IPS-20b (cell line): ENCODE measurements around the gene SLC46A3.
"Not testable (repeated sequence)": the region's sequence is repeated elsewhere in the genome, so short reads cannot be mapped to it uniquely, and the experiment has no call there.

Experiments used
- H3K27ac ChIP-seq: one replicate; pipeline ENCODE4 v1.5.1; 2013; ENCODE audit warnings: low read length
- H3K27me3 ChIP-seq: 2 replicates; pipeline ENCODE4 v1.6.1; 2013; ENCODE audit warnings: mild to moderate bottlenecking, low read length, inconsistent platforms; ENCODE audit not compliant: insufficient read depth
- H3K36me3 ChIP-seq: 2 replicates; pipeline ENCODE4 v1.6.1; 2013; ENCODE audit warnings: low read depth, mild to moderate bottlenecking, inconsistent platforms, low read length, moderate library complexity; ENCODE audit not compliant: insufficient read depth
- H3K4me1 ChIP-seq: 2 replicates; pipeline ENCODE4 v1.6.1; 2013; ENCODE audit warnings: mild to moderate bottlenecking, control low read depth, inconsistent platforms, low read length, moderate library complexity; ENCODE audit not compliant: insufficient read depth
- H3K4me3 ChIP-seq: 2 replicates; pipeline ENCODE4 v1.5.1; 2013; ENCODE audit warnings: mild to moderate bottlenecking, low read length, inconsistent platforms
- H3K9ac ChIP-seq: 2 replicates; pipeline ENCODE4 v1.6.1; 2013; ENCODE audit warnings: low read depth, mild to moderate bottlenecking, inconsistent platforms, low read length, moderate library complexity
- H3K9me3 ChIP-seq: 2 replicates; pipeline ENCODE4 v1.6.1; 2013; ENCODE audit warnings: mild to moderate bottlenecking, low read depth, low read length, inconsistent platforms; ENCODE audit not compliant: insufficient read depth

Gene SLC46A3

GRCh38 chr13:28746287-28746612 is 27.5 kb upstream of the SLC46A3 start:
- H3K4me3 ChIP-seq, result no peak overlapping the region

GRCh38 chr13:28744656-28745055 is 25.9 kb upstream of the SLC46A3 start:
- H3K36me3 ChIP-seq, result no peaks in the 10 kb centered on the region
- no peaks in the 10 kb centered on the region for H3K27me3 ChIP-seq
- no peaks in the 10 kb centered on the region for H3K9me3 ChIP-seq
- H3K4me3 ChIP-seq, result no peak overlapping the region
- H3K9ac ChIP-seq, result peak overlapping the region; percentile 3; the same call in 1 of the 2 replicates
- H3K4me1 ChIP-seq, result peaks cover 13% of the 10 kb centered on the region
- no peak overlapping the region for H3K27ac ChIP-seq

More at GRCh38 chr13:28746287-28746612, 27.5 kb upstream of the SLC46A3 start:
- H3K27ac ChIP-seq, result no peak overlapping the region
- no peaks in the 10 kb centered on the region for H3K27me3 ChIP-seq
- peaks cover 13% of the 10 kb centered on the region for H3K4me1 ChIP-seq
- H3K36me3 ChIP-seq, result no peaks in the 10 kb centered on the region
- H3K9ac ChIP-seq, result peak overlapping the region; percentile 25; the same call in 1 of the 2 replicates
- H3K9me3 ChIP-seq, result no peaks in the 10 kb centered on the region

- no peaks in the 10 kb centered on the region for H3K9me3 ChIP-seq
- no peak overlapping the region for H3K4me3 ChIP-seq
- H3K9ac ChIP-seq, result peak overlapping the region; percentile 3; the same call in 1 of the 2 replicates
- peak overlapping the region; percentile 16 for H3K27ac ChIP-seq
- peaks cover 13% of the 10 kb centered on the region for H3K4me1 ChIP-seq
- H3K36me3 ChIP-seq, result no peaks in the 10 kb centered on the region
- H3K27me3 ChIP-seq, result no peaks in the 10 kb centered on the region
Observed at GRCh38 chr13:28744091-28744536, 25.3 kb upstream of the SLC46A3 start.

GRCh38 chr13:28743499-28744083 is 24.8 kb upstream of the SLC46A3 start:
- Histone ChIP-seq H3K4me3 (no peak overlapping the region), H3K4me1 (peaks cover 13% of the 10 kb centered on the region), H3K9ac (peak overlapping the region; percentile 3; the same call in 1 of the 2 replicates), H3K27ac (peak overlapping the region; percentile 16), H3K27me3 (no peaks in the 10 kb centered on the region), H3K36me3 (no peaks in the 10 kb centered on the region), H3K9me3 (no peaks in the 10 kb centered on the region)

GRCh38 chr13:28743020-28743419 is 24.2 kb upstream of the SLC46A3 start:
- Histone ChIP-seq H3K27ac (no peak overlapping the region), H3K27me3 (no peaks in the 10 kb centered on the region), H3K9me3 (no peaks in the 10 kb centered on the region), H3K4me3 (no peak overlapping the region), H3K4me1 (peaks cover 13% of the 10 kb centered on the region), H3K9ac (no peak overlapping the region), H3K36me3 (no peaks in the 10 kb centered on the region)

GRCh38 chr13:28742445-28742844 is 23.7 kb upstream of the SLC46A3 start:
- H3K27me3 ChIP-seq, H3K4me3 ChIP-seq, H3K27ac ChIP-seq, H3K9me3 ChIP-seq, H3K9ac ChIP-seq, H3K36me3 ChIP-seq: not testable (repeated sequence)
- H3K4me1 ChIP-seq, result peaks cover 13% of the 10 kb centered on the region

GRCh38 chr13:28741084-28741491 is 22.3 kb upstream of the SLC46A3 start:
- no peaks in the 10 kb centered on the region for H3K36me3 ChIP-seq
- H3K4me3 ChIP-seq, result no peak overlapping the region
- no peaks in the 10 kb centered on the region for H3K27me3 ChIP-seq
- H3K9me3 ChIP-seq, result no peaks in the 10 kb centered on the region
- H3K4me1 ChIP-seq, result peaks cover 10% of the 10 kb centered on the region
- no peak overlapping the region for H3K9ac ChIP-seq
- H3K27ac ChIP-seq, result no peak overlapping the region

- H3K4me1 ChIP-seq, result peaks cover 4% of the 10 kb centered on the region
- no peak overlapping the region for H3K9ac ChIP-seq
- no peaks in the 10 kb centered on the region for H3K9me3 ChIP-seq
- H3K27ac ChIP-seq, result no peak overlapping the region
- H3K4me3 ChIP-seq, result no peak overlapping the region
- H3K36me3 ChIP-seq, result no peaks in the 10 kb centered on the region
- no peaks in the 10 kb centered on the region for H3K27me3 ChIP-seq
Observed at GRCh38 chr13:28739376-28739775, 20.6 kb upstream of the SLC46A3 start.

- Histone ChIP-seq H3K27ac (no peak overlapping the region), H3K4me1 (no peaks in the 10 kb centered on the region), H3K27me3 (no peaks in the 10 kb centered on the region), H3K9ac (no peak overlapping the region), H3K36me3 (no peaks in the 10 kb centered on the region), H3K9me3 (no peaks in the 10 kb centered on the region), H3K4me3 (no peak overlapping the region)
Observed at GRCh38 chr13:28735481-28736029, 16.8 kb upstream of the SLC46A3 start.

- Histone ChIP-seq H3K9ac (no peak overlapping the region), H3K36me3 (no peaks in the 10 kb centered on the region), H3K4me3 (no peak overlapping the region), H3K27me3 (no peaks in the 10 kb centered on the region), H3K27ac (no peak overlapping the region), H3K9me3 (no peaks in the 10 kb centered on the region), H3K4me1 (no peaks in the 10 kb centered on the region)
Observed at GRCh38 chr13:28734906-28735305, 16.1 kb upstream of the SLC46A3 start.

- H3K36me3 ChIP-seq, result no peaks in the 10 kb centered on the region
- no peak overlapping the region for H3K9ac ChIP-seq
- no peak overlapping the region for H3K4me3 ChIP-seq
- no peaks in the 10 kb centered on the region for H3K4me1 ChIP-seq
- no peaks in the 10 kb centered on the region for H3K9me3 ChIP-seq
- no peak overlapping the region for H3K27ac ChIP-seq
- H3K27me3 ChIP-seq, result no peaks in the 10 kb centered on the region
Observed at GRCh38 chr13:28730762-28731161, 12.0 kb upstream of the SLC46A3 start.

GRCh38 chr13:28729541-28729940 is 10.8 kb upstream of the SLC46A3 start:
- Histone ChIP-seq H3K36me3 (no peaks in the 10 kb centered on the region), H3K27ac (no peak overlapping the region), H3K4me3 (no peak overlapping the region), H3K4me1 (no peaks in the 10 kb centered on the region), H3K9me3 (no peaks in the 10 kb centered on the region), H3K27me3 (no peaks in the 10 kb centered on the region), H3K9ac (no peak overlapping the region)
